WTC11 (cell line): ENCODE data around the gene TMEM145. TPM values are rescaled to one million over a fixed set of nuclear protein-coding genes. Genes with fewer than 3 reads are reported as not detected.

Source experiments
- ATAC-seq: fragments of 200-7000 bp; cut with Tn5 transposase; 2 replicates; pipeline ENCODE4 v1.10.0; 2021; ENCODE audit warnings: mild to moderate bottlenecking, moderate library complexity
- CTCF ChIA-PET: fragments of 300-600 bp; sonication (Branson Sonifier 250); formaldehyde crosslinking; loops from one replicate; lab custom pipeline; 2021; ENCODE audit warnings: antibody characterized with exemption; lab: Charles Lee
- POLR2A ChIA-PET: fragments of 350-600 bp; sonication (Branson Sonifier 250); formaldehyde crosslinking; loops from one replicate; lab custom pipeline; 2021; ENCODE audit warnings: antibody characterized with exemption; lab: Charles Lee
- DNase-seq: peaks from one replicate; pipeline ENCODE4 v3.0.0; 2021; ENCODE audit warnings: low spot score
- H3K27ac Mint-ChIP-seq: 2 replicates; pipeline ENCODE4 v1.8.0; 2021; ENCODE audit warnings: mixed read lengths
- H3K27me3 Mint-ChIP-seq: 2 replicates; pipeline ENCODE4 v1.8.0; 2021; ENCODE audit warnings: low read depth, mild to moderate bottlenecking, moderate library complexity, mixed read lengths
- H3K36me3 Mint-ChIP-seq: 2 replicates; pipeline ENCODE4 v1.8.0; 2021; ENCODE audit warnings: mixed read lengths
- H3K4me1 Mint-ChIP-seq: 2 replicates; pipeline ENCODE4 v1.8.0; 2022; ENCODE audit warnings: mixed read lengths
- H3K4me3 Mint-ChIP-seq: 2 replicates; pipeline ENCODE4 v1.8.0; 2021; ENCODE audit warnings: mild to moderate bottlenecking, moderate library complexity, mixed read lengths
- H3K9me3 Mint-ChIP-seq: 2 replicates; pipeline ENCODE4 v1.8.0; 2021; ENCODE audit warnings: mixed read lengths
- E2F5 ChIP-seq: sonication (generic); formaldehyde crosslinking; IDR thresholded peaks from 2 replicates; pipeline ENCODE4 v1.8.1; 2022; ENCODE audit warnings: mild to moderate bottlenecking, moderate library complexity, missing genetic modification reagents
- ELF4 ChIP-seq: sonication (generic); formaldehyde crosslinking; IDR thresholded peaks from 2 replicates; pipeline ENCODE4 v1.8.1; 2022; ENCODE audit warnings: low read depth, mild to moderate bottlenecking, moderate library complexity, missing genetic modification reagents
- GABPB1 ChIP-seq: sonication (generic); formaldehyde crosslinking; IDR thresholded peaks from 2 replicates; pipeline ENCODE4 v1.8.1; 2023; ENCODE audit warnings: mild to moderate bottlenecking, missing genetic modification reagents
- GRHL2 ChIP-seq: fragments of 250-450 bp; sonication (Bioruptor Pico); IDR thresholded peaks from 2 replicates; pipeline ENCODE4 v1.8.0; 2022; ENCODE audit warnings: mild to moderate bottlenecking, moderate library complexity; ENCODE audit not compliant: insufficient replicate concordance, severe bottlenecking
- HMGXB4 ChIP-seq: sonication (generic); formaldehyde crosslinking; IDR thresholded peaks from 2 replicates; pipeline ENCODE4 v1.8.1; 2023; ENCODE audit warnings: mild to moderate bottlenecking, moderate library complexity, missing genetic modification reagents
- IRF1 ChIP-seq: sonication (generic); formaldehyde crosslinking; IDR thresholded peaks from 2 replicates; pipeline ENCODE4 v1.8.0; 2023; ENCODE audit warnings: missing genetic modification reagents
- NFATC4 ChIP-seq: fragments of 250-450 bp; sonication (Bioruptor Pico); IDR thresholded peaks from 2 replicates; pipeline ENCODE4 v1.9.0; 2021; ENCODE audit warnings: mild to moderate bottlenecking
- NR1H2 ChIP-seq: sonication (generic); formaldehyde crosslinking; IDR thresholded peaks from 2 replicates; pipeline ENCODE4 v1.9.0; 2021; ENCODE audit warnings: mild to moderate bottlenecking, moderate library complexity, missing genetic modification reagents
- RELA ChIP-seq: sonication (generic); formaldehyde crosslinking; IDR thresholded peaks from 2 replicates; pipeline ENCODE4 v1.8.1; 2022; ENCODE audit warnings: missing genetic modification reagents, mild to moderate bottlenecking, borderline replicate concordance
- RORB ChIP-seq: fragments of 250-450 bp; sonication (Bioruptor Pico); IDR thresholded peaks from 2 replicates; pipeline ENCODE4 v1.9.0; 2021; ENCODE audit warnings: mild to moderate bottlenecking
- SOX15 ChIP-seq: fragments of 250-450 bp; sonication (Bioruptor Pico); IDR thresholded peaks from 2 replicates; pipeline ENCODE4 v1.9.0; 2021; ENCODE audit warnings: mild to moderate bottlenecking
- TEAD4 ChIP-seq: sonication (generic); formaldehyde crosslinking; IDR thresholded peaks from 2 replicates; pipeline ENCODE4 v1.8.0; 2022; ENCODE audit warnings: mild to moderate bottlenecking, missing genetic modification reagents
- ZBTB21 ChIP-seq: sonication (generic); formaldehyde crosslinking; IDR thresholded peaks from 2 replicates; pipeline ENCODE4 v1.8.1; 2023; ENCODE audit warnings: mild to moderate bottlenecking, missing genetic modification reagents, borderline replicate concordance
- ZNF232 ChIP-seq: sonication (generic); formaldehyde crosslinking; IDR thresholded peaks from 2 replicates; pipeline ENCODE4 v1.8.0; 2022; ENCODE audit warnings: mild to moderate bottlenecking, missing genetic modification reagents
- ZNF263 ChIP-seq: sonication (generic); formaldehyde crosslinking; IDR thresholded peaks from 2 replicates; pipeline ENCODE4 v1.8.1; 2022; ENCODE audit warnings: low read depth, mild to moderate bottlenecking, moderate library complexity, missing genetic modification reagents
- ZNF396 ChIP-seq: fragments of 250-450 bp; sonication (Bioruptor Pico); IDR thresholded peaks from 2 replicates; pipeline ENCODE4 v1.8.0; 2021; ENCODE audit warnings: mild to moderate bottlenecking, moderate library complexity, borderline replicate concordance
- ZNF671 ChIP-seq: fragments of 250-450 bp; sonication (Bioruptor Pico); IDR thresholded peaks from 2 replicates; pipeline ENCODE4 v1.8.0; 2021; ENCODE audit warnings: mild to moderate bottlenecking
- total RNA-seq: library from RNA; stranded (reverse); gene quantifications from 3 replicates; pipeline ENCODE4 v1.2.3, GENCODE V29; 2021
- TF ChIP-seq, protein P1 (sequence below): sonication (generic); formaldehyde crosslinking; IDR thresholded peaks from 2 replicates; pipeline ENCODE4 v1.8.0; 2022; ENCODE audit warnings: mild to moderate bottlenecking, missing genetic modification reagents
- TF ChIP-seq, protein P2 (sequence below): fragments of 250-450 bp; sonication (Bioruptor Pico); IDR thresholded peaks from 2 replicates; pipeline ENCODE4 v1.8.0; 2021; ENCODE audit warnings: mild to moderate bottlenecking
- TF ChIP-seq, protein P3 (sequence below): fragments of 200-600 bp; IDR thresholded peaks from 2 replicates; pipeline ENCODE4 v1.8.0; 2022; ENCODE audit warnings: antibody characterized with exemption
- TF ChIP-seq, protein P4 (sequence below): sonication (generic); formaldehyde crosslinking; IDR thresholded peaks from 2 replicates; pipeline ENCODE4 v1.8.1; 2023; ENCODE audit warnings: mild to moderate bottlenecking, missing genetic modification reagents, borderline replicate concordance

The TMEM145 gene
- total RNA-seq, 1 experiment from 2014 or later = 6.9 TPM

DNA sequence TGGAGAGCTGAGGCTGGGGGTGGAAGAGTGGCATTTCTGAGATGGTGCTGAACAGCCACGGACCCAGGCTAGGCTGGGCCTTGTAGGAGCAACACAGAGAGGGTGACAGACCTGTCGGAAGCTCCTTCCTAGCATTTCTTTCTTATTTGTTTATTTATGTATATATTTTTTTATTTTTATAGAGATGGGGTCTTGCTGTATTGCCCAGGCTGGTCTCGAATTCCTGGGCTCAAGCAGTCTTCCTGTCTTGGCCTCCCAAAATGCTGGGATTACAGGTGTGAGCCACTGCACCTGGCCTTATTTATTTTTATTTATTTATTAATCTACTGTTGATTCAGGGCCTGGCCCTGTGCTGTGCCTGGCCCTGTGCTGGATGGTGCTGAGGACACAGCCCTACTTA, 37.6 kb upstream of the TMEM145 start:
- H3K27ac Mint-ChIP-seq = no peak overlapping the region
- 0 out of 2 replicates have a peak, but pooled peaks cover 2% of the 10 kb centered on the region for H3K36me3 Mint-ChIP-seq
- no peak for ATAC-seq
- ChIA-PET CTCF (no interaction called here), POLR2A (no interaction called here)
- no peak overlapping the region for H3K4me3 Mint-ChIP-seq
- no peaks in the 10 kb centered on the region for H3K27me3 Mint-ChIP-seq
- no peaks in the 10 kb centered on the region for H3K9me3 Mint-ChIP-seq
- no peak for DNase-seq
- TF ChIP-seq NFATC4 (CRISPR knock-in tag) = no peak
- TF ChIP-seq ZNF263 (CRISPR knock-in tag) = no peak
- no peak for TF ChIP-seq ZNF232 (CRISPR knock-in tag)
- no peak for TF ChIP-seq E2F5
- no peak for TF ChIP-seq GRHL2 (CRISPR knock-in tag)
- TF ChIP-seq, protein P1, sequence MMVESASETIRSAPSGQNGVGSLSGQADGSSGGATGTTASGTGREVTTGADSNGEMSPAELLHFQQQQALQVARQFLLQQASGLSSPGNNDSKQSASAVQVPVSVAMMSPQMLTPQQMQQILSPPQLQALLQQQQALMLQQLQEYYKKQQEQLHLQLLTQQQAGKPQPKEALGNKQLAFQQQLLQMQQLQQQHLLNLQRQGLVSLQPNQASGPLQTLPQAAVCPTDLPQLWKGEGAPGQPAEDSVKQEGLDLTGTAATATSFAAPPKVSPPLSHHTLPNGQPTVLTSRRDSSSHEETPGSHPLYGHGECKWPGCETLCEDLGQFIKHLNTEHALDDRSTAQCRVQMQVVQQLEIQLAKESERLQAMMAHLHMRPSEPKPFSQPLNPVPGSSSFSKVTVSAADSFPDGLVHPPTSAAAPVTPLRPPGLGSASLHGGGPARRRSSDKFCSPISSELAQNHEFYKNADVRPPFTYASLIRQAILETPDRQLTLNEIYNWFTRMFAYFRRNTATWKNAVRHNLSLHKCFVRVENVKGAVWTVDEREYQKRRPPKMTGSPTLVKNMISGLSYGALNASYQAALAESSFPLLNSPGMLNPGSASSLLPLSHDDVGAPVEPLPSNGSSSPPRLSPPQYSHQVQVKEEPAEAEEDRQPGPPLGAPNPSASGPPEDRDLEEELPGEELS (CRISPR knock-in tag) = no peak
- TF ChIP-seq HMGXB4 = no peak
- TF ChIP-seq NR1H2 (CRISPR knock-in tag) = no peak
- no peak for TF ChIP-seq RELA (CRISPR knock-in tag)
- TF ChIP-seq, protein P2, sequence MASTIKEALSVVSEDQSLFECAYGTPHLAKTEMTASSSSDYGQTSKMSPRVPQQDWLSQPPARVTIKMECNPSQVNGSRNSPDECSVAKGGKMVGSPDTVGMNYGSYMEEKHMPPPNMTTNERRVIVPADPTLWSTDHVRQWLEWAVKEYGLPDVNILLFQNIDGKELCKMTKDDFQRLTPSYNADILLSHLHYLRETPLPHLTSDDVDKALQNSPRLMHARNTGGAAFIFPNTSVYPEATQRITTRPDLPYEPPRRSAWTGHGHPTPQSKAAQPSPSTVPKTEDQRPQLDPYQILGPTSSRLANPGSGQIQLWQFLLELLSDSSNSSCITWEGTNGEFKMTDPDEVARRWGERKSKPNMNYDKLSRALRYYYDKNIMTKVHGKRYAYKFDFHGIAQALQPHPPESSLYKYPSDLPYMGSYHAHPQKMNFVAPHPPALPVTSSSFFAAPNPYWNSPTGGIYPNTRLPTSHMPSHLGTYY (CRISPR knock-in tag) = no peak
- no peak for TF ChIP-seq SOX15 (CRISPR knock-in tag)
- no peak for TF ChIP-seq RORB
- no peak for TF ChIP-seq TEAD4 (CRISPR knock-in tag)
- TF ChIP-seq IRF1 (CRISPR knock-in tag) = no peak
- no peak for TF ChIP-seq ZBTB21 (CRISPR knock-in tag)
- peaks cover 15% of the 10 kb centered on the region for H3K4me1 Mint-ChIP-seq

DNA sequence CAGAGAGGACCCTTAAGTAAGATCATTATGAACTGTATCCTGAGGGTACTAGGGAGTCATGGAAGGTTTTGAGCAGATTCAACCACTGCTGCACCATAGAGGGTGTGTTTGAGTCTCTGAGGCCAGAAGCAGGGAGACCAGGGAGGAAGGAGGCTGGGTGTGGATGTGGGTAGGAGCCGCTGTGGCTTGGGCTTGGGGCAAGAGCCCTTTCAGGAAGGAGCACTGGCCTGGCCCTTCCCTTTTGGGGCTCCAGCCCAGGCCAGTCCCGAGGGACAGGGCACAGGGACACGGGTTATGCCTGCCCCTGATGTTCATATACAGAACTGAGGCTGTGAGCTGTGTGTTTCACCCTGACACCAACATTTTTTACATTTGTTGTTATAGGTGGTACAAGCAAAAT, 36.8 kb upstream of the TMEM145 start:
- ChIA-PET CTCF (interaction anchor here (7.5 kb wide), 1 partner anchor 31 kb away, joined by 239 read pairs; the partner anchor contains the start of gene GSK3A), POLR2A (no interaction called here)
- H3K9me3 Mint-ChIP-seq = no peaks in the 10 kb centered on the region
- H3K4me1 Mint-ChIP-seq = peaks cover 11% of the 10 kb centered on the region
- H3K27me3 Mint-ChIP-seq = no peaks in the 10 kb centered on the region
- DNase-seq (no peak), ATAC-seq (no peak)
- 0 out of 2 replicates have a peak, but pooled peaks cover 2% of the 10 kb centered on the region for H3K36me3 Mint-ChIP-seq
- no peak overlapping the region for H3K4me3 Mint-ChIP-seq
- no peak overlapping the region; the same call in 1 of the 2 replicates for H3K27ac Mint-ChIP-seq
- TF ChIP-seq, protein P3, sequence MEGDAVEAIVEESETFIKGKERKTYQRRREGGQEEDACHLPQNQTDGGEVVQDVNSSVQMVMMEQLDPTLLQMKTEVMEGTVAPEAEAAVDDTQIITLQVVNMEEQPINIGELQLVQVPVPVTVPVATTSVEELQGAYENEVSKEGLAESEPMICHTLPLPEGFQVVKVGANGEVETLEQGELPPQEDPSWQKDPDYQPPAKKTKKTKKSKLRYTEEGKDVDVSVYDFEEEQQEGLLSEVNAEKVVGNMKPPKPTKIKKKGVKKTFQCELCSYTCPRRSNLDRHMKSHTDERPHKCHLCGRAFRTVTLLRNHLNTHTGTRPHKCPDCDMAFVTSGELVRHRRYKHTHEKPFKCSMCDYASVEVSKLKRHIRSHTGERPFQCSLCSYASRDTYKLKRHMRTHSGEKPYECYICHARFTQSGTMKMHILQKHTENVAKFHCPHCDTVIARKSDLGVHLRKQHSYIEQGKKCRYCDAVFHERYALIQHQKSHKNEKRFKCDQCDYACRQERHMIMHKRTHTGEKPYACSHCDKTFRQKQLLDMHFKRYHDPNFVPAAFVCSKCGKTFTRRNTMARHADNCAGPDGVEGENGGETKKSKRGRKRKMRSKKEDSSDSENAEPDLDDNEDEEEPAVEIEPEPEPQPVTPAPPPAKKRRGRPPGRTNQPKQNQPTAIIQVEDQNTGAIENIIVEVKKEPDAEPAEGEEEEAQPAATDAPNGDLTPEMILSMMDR = no peak
- TF ChIP-seq SOX15 (CRISPR knock-in tag) (no peak), GABPB1 (no peak), ELF4 (CRISPR knock-in tag) (no peak), E2F5 (no peak), ZNF396 (CRISPR knock-in tag) (no peak), ZNF671 (no peak)
- TF ChIP-seq, protein P4, sequence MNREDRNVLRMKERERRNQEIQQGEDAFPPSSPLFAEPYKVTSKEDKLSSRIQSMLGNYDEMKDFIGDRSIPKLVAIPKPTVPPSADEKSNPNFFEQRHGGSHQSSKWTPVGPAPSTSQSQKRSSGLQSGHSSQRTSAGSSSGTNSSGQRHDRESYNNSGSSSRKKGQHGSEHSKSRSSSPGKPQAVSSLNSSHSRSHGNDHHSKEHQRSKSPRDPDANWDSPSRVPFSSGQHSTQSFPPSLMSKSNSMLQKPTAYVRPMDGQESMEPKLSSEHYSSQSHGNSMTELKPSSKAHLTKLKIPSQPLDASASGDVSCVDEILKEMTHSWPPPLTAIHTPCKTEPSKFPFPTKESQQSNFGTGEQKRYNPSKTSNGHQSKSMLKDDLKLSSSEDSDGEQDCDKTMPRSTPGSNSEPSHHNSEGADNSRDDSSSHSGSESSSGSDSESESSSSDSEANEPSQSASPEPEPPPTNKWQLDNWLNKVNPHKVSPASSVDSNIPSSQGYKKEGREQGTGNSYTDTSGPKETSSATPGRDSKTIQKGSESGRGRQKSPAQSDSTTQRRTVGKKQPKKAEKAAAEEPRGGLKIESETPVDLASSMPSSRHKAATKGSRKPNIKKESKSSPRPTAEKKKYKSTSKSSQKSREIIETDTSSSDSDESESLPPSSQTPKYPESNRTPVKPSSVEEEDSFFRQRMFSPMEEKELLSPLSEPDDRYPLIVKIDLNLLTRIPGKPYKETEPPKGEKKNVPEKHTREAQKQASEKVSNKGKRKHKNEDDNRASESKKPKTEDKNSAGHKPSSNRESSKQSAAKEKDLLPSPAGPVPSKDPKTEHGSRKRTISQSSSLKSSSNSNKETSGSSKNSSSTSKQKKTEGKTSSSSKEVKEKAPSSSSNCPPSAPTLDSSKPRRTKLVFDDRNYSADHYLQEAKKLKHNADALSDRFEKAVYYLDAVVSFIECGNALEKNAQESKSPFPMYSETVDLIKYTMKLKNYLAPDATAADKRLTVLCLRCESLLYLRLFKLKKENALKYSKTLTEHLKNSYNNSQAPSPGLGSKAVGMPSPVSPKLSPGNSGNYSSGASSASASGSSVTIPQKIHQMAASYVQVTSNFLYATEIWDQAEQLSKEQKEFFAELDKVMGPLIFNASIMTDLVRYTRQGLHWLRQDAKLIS = no peak
